H9 (cell line): ENCODE results near the gene COL19A1. TPM values are rescaled to one million over a fixed set of nuclear protein-coding genes. Genes with fewer than 3 reads are reported as not detected.

ENCODE experiments used
- DNase-seq: peaks from one replicate; pipeline ENCODE4 v3.0.0-alpha.2; 2017
- H2AFZ ChIP-seq: one replicate; pipeline ENCODE4 v1.6.1; 2013; ENCODE audit warnings: mild to moderate bottlenecking, low read length, control low read depth, moderate library complexity
- H2AK5ac ChIP-seq: 2 replicates; pipeline ENCODE4 v1.6.1; 2013; ENCODE audit warnings: low read length, control low read depth, mixed read lengths; ENCODE audit not compliant: insufficient read length
- H2BK120ac ChIP-seq: one replicate; pipeline ENCODE4 v1.6.1; 2013; ENCODE audit warnings: low read depth, mild to moderate bottlenecking, low read length, control low read depth, inconsistent platforms; ENCODE audit not compliant: poor library complexity, severe bottlenecking
- H2BK12ac ChIP-seq: 2 replicates; pipeline ENCODE4 v1.6.1; 2013; ENCODE audit warnings: low read length, control low read depth, mixed read lengths, low read depth; ENCODE audit not compliant: insufficient read length
- H2BK15ac ChIP-seq: 2 replicates; pipeline ENCODE4 v1.6.1; 2013; ENCODE audit warnings: low read depth, low read length, control low read depth
- H2BK20ac ChIP-seq: one replicate; pipeline ENCODE4 v1.6.1; 2013; ENCODE audit warnings: low read depth, mild to moderate bottlenecking, low read length, control low read depth, inconsistent platforms; ENCODE audit not compliant: poor library complexity, severe bottlenecking
- H2BK5ac ChIP-seq: 2 replicates; pipeline ENCODE4 v1.6.1; 2013; ENCODE audit warnings: low read length, control low read depth, mixed read lengths; ENCODE audit not compliant: insufficient read length
- H3K14ac ChIP-seq: 2 replicates; pipeline ENCODE4 v1.6.1; 2013; ENCODE audit warnings: low read length, control low read depth; ENCODE audit not compliant: insufficient read depth
- H3K18ac ChIP-seq: 2 replicates; pipeline ENCODE4 v1.6.1; 2013; ENCODE audit warnings: low read depth, mild to moderate bottlenecking, mixed read lengths, low read length, control low read depth; ENCODE audit not compliant: insufficient read length
- H3K23ac ChIP-seq: 2 replicates; pipeline ENCODE4 v1.6.1; 2013; ENCODE audit warnings: low read length, control low read depth, mixed read lengths, low read depth; ENCODE audit not compliant: insufficient read length
- H3K23me2 ChIP-seq: 2 replicates; pipeline ENCODE4 v1.6.1; 2013; ENCODE audit warnings: low read depth, mild to moderate bottlenecking, mixed read lengths, low read length, control low read depth; ENCODE audit not compliant: insufficient read length, poor library complexity, severe bottlenecking
- H3K27ac ChIP-seq: 2 replicates; pipeline ENCODE4 v1.5.1; 2013; ENCODE audit warnings: low read length, control low read depth, mixed read lengths, low read depth; ENCODE audit not compliant: insufficient read length
- H3K27me3 ChIP-seq: 2 replicates; pipeline ENCODE4 v1.6.1; 2013; ENCODE audit warnings: low read length, control low read depth, inconsistent platforms; ENCODE audit not compliant: insufficient read depth
- H3K4ac ChIP-seq: 2 replicates; pipeline ENCODE4 v1.6.1; 2013; ENCODE audit warnings: low read depth, mild to moderate bottlenecking, control low read depth, inconsistent platforms, low read length, moderate library complexity
- H3K4me1 ChIP-seq: 2 replicates; pipeline ENCODE4 v1.6.1; 2013; ENCODE audit warnings: low read length, control low read depth, inconsistent platforms; ENCODE audit not compliant: insufficient read depth
- H3K4me2 ChIP-seq: 2 replicates; pipeline ENCODE4 v1.6.1; 2013; ENCODE audit warnings: low read length, control low read depth, mixed read lengths; ENCODE audit not compliant: insufficient read length, insufficient read depth
- H3K56ac ChIP-seq: 2 replicates; pipeline ENCODE4 v1.6.1; 2013; ENCODE audit warnings: low read depth, mild to moderate bottlenecking, mixed read lengths, low read length, control low read depth; ENCODE audit not compliant: insufficient read length
- H3K79me1 ChIP-seq: 2 replicates; pipeline ENCODE4 v1.6.1; 2013; ENCODE audit warnings: low read depth, mild to moderate bottlenecking, moderate library complexity, low read length, control low read depth, inconsistent platforms; ENCODE audit not compliant: insufficient read depth, poor library complexity, severe bottlenecking
- H3K79me2 ChIP-seq: 2 replicates; pipeline ENCODE4 v1.6.1; 2013; ENCODE audit warnings: low read length, control low read depth, inconsistent platforms; ENCODE audit not compliant: insufficient read depth
- H3K9ac ChIP-seq: 2 replicates; pipeline ENCODE4 v1.6.1; 2013; ENCODE audit warnings: low read length, control low read depth, mixed read lengths; ENCODE audit not compliant: insufficient read length; ENCODE audit errors: extremely low read depth
- H3K9me3 ChIP-seq: one replicate; pipeline ENCODE4 v1.6.1; 2013; ENCODE audit warnings: low read depth, low read length, inconsistent platforms; ENCODE audit not compliant: control insufficient read depth
- H3T11ph ChIP-seq: one replicate; pipeline ENCODE4 v1.6.1; 2013; ENCODE audit warnings: mild to moderate bottlenecking, low read length, control low read depth, inconsistent platforms
- H4K20me1 ChIP-seq: one replicate; pipeline ENCODE4 v1.6.1; 2013; ENCODE audit not compliant: control insufficient read depth, insufficient read length, insufficient read depth
- H4K5ac ChIP-seq: 2 replicates; pipeline ENCODE4 v1.6.1; 2013; ENCODE audit warnings: low read depth, mild to moderate bottlenecking, mixed read lengths, low read length, control low read depth; ENCODE audit not compliant: insufficient read length
- H4K8ac ChIP-seq: replicated peaks from 2 replicates; pipeline ENCODE4 v1.6.1; 2013; ENCODE audit warnings: low read length, control low read depth, mixed read lengths, low read depth; ENCODE audit not compliant: insufficient read length
- H4K91ac ChIP-seq: 2 replicates; pipeline ENCODE4 v1.6.1; 2013; ENCODE audit warnings: low read depth, mild to moderate bottlenecking, moderate library complexity, mixed read lengths, low read length, control low read depth; ENCODE audit not compliant: insufficient read length
- H3K27ac Mint-ChIP-seq, 3 experiments: 2 replicates in 2 of 3; 3 replicates in 1 of 3; pipeline ENCODE4 v1.8.0; 2020 to 2021; ENCODE audit warnings: mixed read lengths in 3 of 3, mild to moderate bottlenecking in 1 of 3, moderate library complexity in 1 of 3
- H3K27me3 Mint-ChIP-seq: 2 replicates; pipeline ENCODE4 v1.8.0; 2021; ENCODE audit warnings: low read depth, mild to moderate bottlenecking, moderate library complexity, mixed read lengths
- H3K36me3 Mint-ChIP-seq, 3 experiments: 2 replicates in 2 of 3; 3 replicates in 1 of 3; pipeline ENCODE4 v1.8.0; 2020 to 2021; ENCODE audit warnings: low read depth in 3 of 3, mixed read lengths in 3 of 3; ENCODE audit not compliant: insufficient read depth in 1 of 3
- H3K4me1 Mint-ChIP-seq, 2 experiments: 2 replicates each; pipeline ENCODE4 v1.8.0; 2020; ENCODE audit warnings: mixed read lengths in 2 of 2
- H3K4me3 Mint-ChIP-seq, 2 experiments: 2 replicates in 1 of 2; 3 replicates in 1 of 2; pipeline ENCODE4 v1.8.0; 2020 to 2021; ENCODE audit warnings: mild to moderate bottlenecking in 2 of 2, mixed read lengths in 2 of 2, moderate library complexity in 1 of 2
- H3K9me3 Mint-ChIP-seq, 2 experiments: 2 replicates in 1 of 2; 3 replicates in 1 of 2; pipeline ENCODE4 v1.8.0; 2020; ENCODE audit warnings: mild to moderate bottlenecking in 2 of 2, mixed read lengths in 2 of 2, moderate library complexity in 1 of 2
- WGBS: extraction: QIAGEN DNeasy Blood & Tissue Kit; methylation state at CpG from one replicate; pipeline ENCODE4 v1.1.7; 2013; ENCODE audit warnings: missing lambda C conversion rate, low lambda C conversion rate, mixed read lengths; ENCODE audit not compliant: insufficient read length; ENCODE audit errors: extremely low coverage; 5-methylcytosine and 5-hydroxymethylcytosine counted together
- total RNA-seq: library from RNA; stranded (reverse); gene quantifications from 2 replicates; pipeline ENCODE4 v1.2.1, GENCODE V29; 2021
- TF ChIP-seq, protein P1 (sequence below): fragments of 200-600 bp; sonication (generic); conservative IDR thresholded peaks from 3 replicates; pipeline ENCODE4 v1.8.0; 2021; ENCODE audit warnings: antibody characterized with exemption, mild to moderate bottlenecking

The COL19A1 gene
- total RNA-seq, 1 experiment from 2014 or later = not detected

DNA sequence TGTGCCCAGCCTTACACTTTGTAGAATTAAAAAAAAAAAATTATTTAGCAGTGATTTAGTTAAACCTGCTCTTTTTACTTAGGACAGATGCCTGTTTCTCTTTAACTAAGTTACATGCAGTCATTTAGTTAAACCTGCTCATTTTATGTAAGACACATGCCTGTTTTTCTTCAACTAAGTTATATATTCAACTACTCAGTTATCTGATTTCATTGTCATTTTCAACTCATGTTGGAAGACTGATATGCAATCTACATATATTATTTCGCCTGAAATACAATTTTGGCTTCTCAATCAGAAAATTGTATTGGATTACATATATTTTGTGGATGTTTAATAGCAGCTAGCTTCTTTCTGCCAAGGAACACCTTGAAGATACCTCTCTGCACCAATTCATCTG, 171.1 kb downstream of the COL19A1 start:
- Mint-ChIP-seq H3K27ac (no peak overlapping the region), H3K4me3 (no peak overlapping the region), H3K9me3 (no peaks in the 10 kb centered on the region), H3K27me3 (no peaks in the 10 kb centered on the region; the same call in 1 of the 2 replicates), H3K36me3 (no peaks in the 10 kb centered on the region), H3K4me1 (no peaks in the 10 kb centered on the region)
- Histone ChIP-seq H3K9ac (no peak overlapping the region), H2BK120ac (no peak overlapping the region), H3K14ac (no peak overlapping the region), H2BK15ac (no peak overlapping the region), H3K4ac (no peak overlapping the region), H3K4me2 (no peak overlapping the region), H4K8ac (no peak overlapping the region), H2AK5ac (no peak overlapping the region), H3K27me3 (no peaks in the 10 kb centered on the region), H3K27ac (no peak overlapping the region), H3K23me2 (no peaks in the 10 kb centered on the region), H3K4me1 (no peaks in the 10 kb centered on the region), H4K91ac (no peak overlapping the region), H2BK5ac (no peak overlapping the region), H2BK12ac (no peak overlapping the region), H3K56ac (no peak overlapping the region), H2AFZ (no peak overlapping the region), H3K79me2 (no peaks in the 10 kb centered on the region), H3K23ac (no peak overlapping the region), H3K9me3 (no peaks in the 10 kb centered on the region), H4K5ac (no peak overlapping the region), H3T11ph (no peak overlapping the region), H3K79me1 (no peaks in the 10 kb centered on the region), H3K18ac (no peak overlapping the region), H4K20me1 (no peaks in the 10 kb centered on the region), H2BK20ac (no peak overlapping the region)
- TF ChIP-seq, protein P1, sequence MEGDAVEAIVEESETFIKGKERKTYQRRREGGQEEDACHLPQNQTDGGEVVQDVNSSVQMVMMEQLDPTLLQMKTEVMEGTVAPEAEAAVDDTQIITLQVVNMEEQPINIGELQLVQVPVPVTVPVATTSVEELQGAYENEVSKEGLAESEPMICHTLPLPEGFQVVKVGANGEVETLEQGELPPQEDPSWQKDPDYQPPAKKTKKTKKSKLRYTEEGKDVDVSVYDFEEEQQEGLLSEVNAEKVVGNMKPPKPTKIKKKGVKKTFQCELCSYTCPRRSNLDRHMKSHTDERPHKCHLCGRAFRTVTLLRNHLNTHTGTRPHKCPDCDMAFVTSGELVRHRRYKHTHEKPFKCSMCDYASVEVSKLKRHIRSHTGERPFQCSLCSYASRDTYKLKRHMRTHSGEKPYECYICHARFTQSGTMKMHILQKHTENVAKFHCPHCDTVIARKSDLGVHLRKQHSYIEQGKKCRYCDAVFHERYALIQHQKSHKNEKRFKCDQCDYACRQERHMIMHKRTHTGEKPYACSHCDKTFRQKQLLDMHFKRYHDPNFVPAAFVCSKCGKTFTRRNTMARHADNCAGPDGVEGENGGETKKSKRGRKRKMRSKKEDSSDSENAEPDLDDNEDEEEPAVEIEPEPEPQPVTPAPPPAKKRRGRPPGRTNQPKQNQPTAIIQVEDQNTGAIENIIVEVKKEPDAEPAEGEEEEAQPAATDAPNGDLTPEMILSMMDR = no peak
- DNase-seq = no peak
- WGBS = no CpG with 5 or more reads among the region's 1 CpG
